Spleen (tissue), 11 donors: Measurements from ENCODE around the gene NRXN3. TPM values are rescaled to one million over a fixed set of nuclear protein-coding genes. Genes with fewer than 3 reads are reported as not detected.

Experiments used
- DNase-seq: peaks from one replicate; pipeline ENCODE4 v3.0.0-alpha.2; 2020
- H3K27ac ChIP-seq, 8 donors: fragments of 200-600 bp; sonication (generic) in 7 of 8; 1 replicate in 4 of 8; 2 replicates in 4 of 8; pipeline versions ENCODE4 v1.5.0 to v1.8.0; 2016 to 2021; ENCODE audit warnings: inconsistent platforms in 4 of 8, mild to moderate bottlenecking in 4 of 8, moderate library complexity in 1 of 8
- H3K27me3 ChIP-seq, 7 donors: fragments of 200-600 bp; sonication (generic) in 6 of 7; replicated peaks in 1 of 7; 1 replicate in 4 of 7; 2 replicates in 3 of 7; pipeline versions ENCODE4 v1.5.0 to v1.8.0; 2016 to 2021; ENCODE audit warnings: inconsistent platforms in 3 of 7, mild to moderate bottlenecking in 1 of 7
- H3K36me3 ChIP-seq, 6 donors: fragments of 200-600 bp; sonication (generic) in 5 of 6; 1 replicate in 4 of 6; 2 replicates in 2 of 6; pipeline versions ENCODE4 v1.5.0 to v1.8.0; 2016 to 2021; ENCODE audit warnings: inconsistent platforms in 2 of 6
- H3K4me1 ChIP-seq, 6 donors: fragments of 200-600 bp; sonication (generic) in 5 of 6; 1 replicate in 3 of 6; 2 replicates in 3 of 6; pipeline versions ENCODE4 v1.5.0 to v1.8.0; 2016 to 2021; ENCODE audit warnings: inconsistent platforms in 3 of 6
- H3K4me3 ChIP-seq, 8 donors: fragments of 200-600 bp; sonication (generic) in 7 of 8; 1 replicate in 4 of 8; 2 replicates in 4 of 8; pipeline versions ENCODE4 v1.5.0 to v1.8.0; 2016 to 2021; ENCODE audit warnings: inconsistent platforms in 4 of 8, mild to moderate bottlenecking in 4 of 8, moderate library complexity in 2 of 8
- H3K9me3 ChIP-seq, 8 donors: fragments of 200-600 bp; sonication (generic) in 7 of 8; 1 replicate in 4 of 8; 2 replicates in 4 of 8; pipeline versions ENCODE4 v1.5.0 to v1.8.0; 2016 to 2021; ENCODE audit warnings: inconsistent platforms in 4 of 8
- CTCF ChIP-seq, 11 experiments: fragments of 200-600 bp in 7 of 11; fragments of 450-650 bp in 4 of 11; sonication (generic) in 4 of 11; IDR thresholded peaks in 8 of 11; conservative IDR thresholded peaks in 3 of 11; 1 replicate in 7 of 11; 2 replicates in 4 of 11; pipeline versions ENCODE4 v1.4.0 to v1.8.0; 2016 to 2021; ENCODE audit warnings: antibody characterized with exemption in 11 of 11, inconsistent platforms in 4 of 11, mild to moderate bottlenecking in 1 of 11
- POLR2A ChIP-seq, 3 donors: fragments of 450-650 bp; IDR thresholded peaks; one replicate each; pipeline ENCODE4 v1.5.1; 2017; ENCODE audit warnings: antibody characterized with exemption in 3 of 3, mild to moderate bottlenecking in 1 of 3
- POLR2AphosphoS5 ChIP-seq, 3 donors: sonication (generic); formaldehyde crosslinking; IDR thresholded peaks; one replicate each; pipeline ENCODE4 v1.5.1; 2017; ENCODE audit warnings: antibody characterized with exemption in 3 of 3
- WGBS, 5 donors: extraction: QIAGEN DNeasy Blood & Tissue Kit in 3 of 5; methylation state at CpG; one replicate each; pipeline versions ENCODE4 v1.1.5 to v1.1.7; 2013 to 2018; 5-methylcytosine and 5-hydroxymethylcytosine counted together
- intact Hi-C: fragments of 100-400 bp; cut with DNase I; formaldehyde crosslinking; loops from one replicate; pipeline ENCODE4 v1.15.0; 2023; ENCODE audit warnings: low total_unique reads
- polyA plus RNA-seq, 3 donors: library from polyadenylated mRNA; stranded (reverse); fragments of 200-250 nt; gene quantifications; one replicate each; pipeline ENCODE4 v1.2.1, GENCODE V29; 2013
- total RNA-seq, 7 donors: library from RNA; depleted of rRNA in 3 of 7; stranded (reverse); fragments of >200 nt in 3 of 7; fragmentation: NEBNext Ultra II Directional in 4 of 7; extraction: Animal tissue kit (Norgen Biotek cat#: 25700) in 4 of 7; gene quantifications; one replicate each; pipeline versions ENCODE4 v1.1.0 to v1.2.1, GENCODE V29; 2016 to 2021
- donor health status: healthy with polysubstance abuse.
- donor health status: DM: no; HTN: no; CAD: no; lungs with moderate emphysema.
- donor health status: DM: no; HTN: no; CAD: no.
- donor health status: Bipolar disorder and iron deficiency.
- donor health status: healthy.
- donor health status: DM: no; HTN: no; CAD: no.
- donor health status: DM: yes; HTN: yes; CAD: no.

The NRXN3 gene
- total and polyA plus RNA-seq, 10 donors: 0.21 to 11.5 (median 1.6) TPM

- Histone ChIP-seq H3K4me1 (no peaks in the 10 kb centered on the region), H3K27me3 (peaks cover 0 to 11% (median 0%) of the 10 kb centered on the region in 7 donors), H3K4me3 (no peak overlapping the region), H3K9me3 (no peaks in the 10 kb centered on the region), H3K36me3 (no peaks in the 10 kb centered on the region), H3K27ac (no peak overlapping the region)
- DNase-seq: no peak
- 58 to 65% (median 63%) methylated on average over 1 of the region's 1 CpG for WGBS, 5 donors
- intact Hi-C loops: no loop called here
- TF ChIP-seq POLR2A (IDR thresholded peaks at IDR 0.05): no peak
- no peak for TF ChIP-seq CTCF (IDR thresholded peaks at IDR 0.05 in 8 of 11, conservative IDR thresholded peaks at IDR 0.05 in 3 of 11)
- no peak for TF ChIP-seq POLR2AphosphoS5 (IDR thresholded peaks at IDR 0.05)
These were observed 681.9 kb downstream of the NRXN3 start for GRCh38 chr14:78852040-78852439.

- Histone ChIP-seq H3K27me3 (no peaks in the 10 kb centered on the region), H3K4me3 (no peak overlapping the region), H3K9me3 (no peaks in the 10 kb centered on the region), H3K4me1 (no peaks in the 10 kb centered on the region), H3K36me3 (no peaks in the 10 kb centered on the region), H3K27ac (no peak overlapping the region)
- no peak for TF ChIP-seq POLR2AphosphoS5 (IDR thresholded peaks at IDR 0.05)
- TF ChIP-seq POLR2A (IDR thresholded peaks at IDR 0.05): no peak
- TF ChIP-seq CTCF (IDR thresholded peaks at IDR 0.05 in 8 of 11, conservative IDR thresholded peaks at IDR 0.05 in 3 of 11): no peak
- DNase-seq: no peak
- intact Hi-C loops: no loop called here
- 66 to 82% (median 72%) methylated on average over 4 of the region's 4 CpGs for WGBS, 5 donors
These were observed 687.8 kb downstream of the NRXN3 start for GRCh38 chr14:78857974-78858373.

GRCh38 chr14:78863143-78863542 is 693.0 kb downstream of the NRXN3 start:
- DNase-seq: no peak
- H3K27ac ChIP-seq: no peak overlapping the region
- H3K4me3 ChIP-seq: no peak overlapping the region
- H3K36me3 ChIP-seq: no peaks in the 10 kb centered on the region
- intact Hi-C loops: no loop called here
- no peaks in the 10 kb centered on the region for H3K4me1 ChIP-seq
- no peaks in the 10 kb centered on the region for H3K9me3 ChIP-seq
- no peaks in the 10 kb centered on the region for H3K27me3 ChIP-seq
- TF ChIP-seq POLR2AphosphoS5 (IDR thresholded peaks at IDR 0.05): no peak
- no peak for TF ChIP-seq POLR2A (IDR thresholded peaks at IDR 0.05)
- no peak for TF ChIP-seq CTCF (IDR thresholded peaks at IDR 0.05 in 8 of 11, conservative IDR thresholded peaks at IDR 0.05 in 3 of 11)
- 4 to 5% (median 4%) methylated on average over 4 of the region's 4 CpGs for WGBS, 5 donors

GRCh38 chr14:78872837-78873236 is 702.7 kb downstream of the NRXN3 start:
- TF ChIP-seq POLR2AphosphoS5 (IDR thresholded peaks at IDR 0.05) (no peak), CTCF (IDR thresholded peaks at IDR 0.05 in 8 of 11, conservative IDR thresholded peaks at IDR 0.05 in 3 of 11) (no peak), POLR2A (IDR thresholded peaks at IDR 0.05) (no peak)

More at GRCh38 chr14:78872837-78873236, 702.7 kb downstream of the NRXN3 start:
- Histone ChIP-seq H3K27ac (no peak overlapping the region), H3K4me1 (no peaks in the 10 kb centered on the region), H3K36me3 (no peaks in the 10 kb centered on the region), H3K9me3 (no peaks in the 10 kb centered on the region), H3K4me3 (no peak overlapping the region), H3K27me3 (no peaks in the 10 kb centered on the region)
- DNase-seq: no peak
- whole genome bisulfite sequencing, 5 donors: 79 to 94% (median 88%) methylated on average over 1 of the region's 1 CpG
- intact Hi-C loops: no loop called here
